Measurements from ENCODE around the gene SATB2. TPM values are rescaled to one million over a fixed set of nuclear protein-coding genes. Genes with fewer than 3 reads are reported as not detected.

SATB2 gene
- total RNA-seq, 1 donor from 2014 or later = not detected

DNA sequence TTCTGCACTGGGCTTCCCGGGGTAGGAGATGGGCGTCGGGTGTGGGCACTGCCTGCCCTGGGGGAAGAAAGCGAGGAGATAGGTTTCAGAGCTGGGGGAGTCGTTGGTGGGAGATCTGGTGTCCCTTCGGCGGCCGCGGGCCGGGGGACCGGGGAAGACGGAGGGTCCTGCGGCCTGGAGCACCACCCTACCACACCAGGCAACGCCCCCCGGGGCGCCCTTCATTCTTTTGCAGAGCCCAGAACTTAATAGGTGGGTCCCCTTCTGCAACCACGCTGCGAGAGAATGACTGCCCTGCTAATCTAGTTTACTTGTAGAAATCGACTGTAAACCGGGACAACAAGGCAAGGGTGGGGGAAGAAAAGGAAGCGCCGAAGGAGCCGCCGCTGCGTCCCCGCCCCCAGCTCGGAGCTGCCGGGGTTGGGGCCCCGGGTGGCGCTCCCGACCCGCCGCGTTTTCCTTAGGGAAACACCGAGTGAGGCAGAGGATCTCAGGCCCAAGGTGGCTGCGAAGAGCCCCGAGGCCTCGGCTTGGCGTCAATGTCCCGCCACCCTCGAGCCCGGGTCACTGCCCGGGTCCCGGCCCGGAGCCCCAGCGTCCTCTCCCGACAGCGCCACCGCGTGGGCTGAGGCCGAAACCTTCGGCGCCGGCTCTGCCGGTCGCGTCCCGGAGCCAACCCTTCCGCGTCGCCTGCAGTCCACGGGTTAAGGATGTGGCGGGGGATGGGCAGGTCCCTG lies 5.4 kb upstream of the SATB2 start:
- peak overlapping the region; percentile 11 for H3K4me3 Mint-ChIP-seq
- H3K4me1 Mint-ChIP-seq (ENCODE audit: low read depth) = peaks cover 13% of the 10 kb centered on the region
- H3K27ac Mint-ChIP-seq = peak overlapping the region; percentile 58
- H3K9me3 Mint-ChIP-seq = peaks cover 4% of the 10 kb centered on the region
- H3K27me3 Mint-ChIP-seq (ENCODE audit: insufficient read depth) = peaks cover 67% of the 10 kb centered on the region
- DNase-seq (ENCODE audit: low spot score) = no peak
- peaks cover 4% of the 10 kb centered on the region for H3K36me3 Mint-ChIP-seq (ENCODE audit: low read depth)
- intact Hi-C loops (cut with micrococcal nuclease) = no loop called here

- Mint-ChIP-seq H3K27ac (peak overlapping the region; percentile 58), H3K4me3 (no peak overlapping the region), H3K9me3 (peaks cover 4% of the 10 kb centered on the region), H3K4me1 (ENCODE audit: low read depth) (peaks cover 13% of the 10 kb centered on the region), H3K27me3 (ENCODE audit: insufficient read depth) (peaks cover 61% of the 10 kb centered on the region), H3K36me3 (ENCODE audit: low read depth) (peaks cover 4% of the 10 kb centered on the region)
- intact Hi-C loops (cut with micrococcal nuclease) = no loop called here
- no peak for DNase-seq (ENCODE audit: low spot score)
These were observed 4.7 kb upstream of the SATB2 start for GRCh38 chr2:199462347-199462955.

DNA sequence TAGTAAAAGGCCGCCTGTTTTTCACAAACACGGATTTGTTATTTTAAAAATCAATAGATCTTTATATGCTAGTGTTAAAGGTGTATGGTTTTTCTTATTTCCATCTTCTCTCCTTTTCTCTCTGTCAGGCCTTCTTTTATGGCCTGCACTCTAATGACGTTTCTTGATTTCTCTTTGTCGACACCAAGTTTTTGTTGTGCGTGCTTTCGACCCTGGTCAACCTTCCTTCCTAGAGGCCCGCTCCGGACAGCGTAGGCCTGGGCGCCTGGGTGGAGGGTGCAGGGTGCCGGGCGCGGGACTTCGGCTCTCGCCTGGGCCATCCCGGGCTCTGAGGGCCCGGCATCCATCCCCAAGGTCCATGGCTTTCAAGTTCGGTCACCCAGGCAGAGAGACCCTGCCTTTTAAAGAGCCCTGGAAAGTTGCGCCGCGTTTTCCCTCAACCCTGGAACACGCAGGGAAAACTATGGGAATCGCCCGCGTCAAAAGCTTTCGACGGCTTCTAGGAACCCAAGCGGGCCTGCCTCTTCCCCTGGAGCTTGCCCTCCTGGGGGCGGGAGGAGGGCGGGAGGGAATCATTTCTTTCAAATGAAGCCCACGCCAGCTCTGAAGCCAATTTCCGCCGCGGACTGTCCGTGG lies 4.1 kb upstream of the SATB2 start:
- no peak for DNase-seq (ENCODE audit: low spot score)
- H3K4me1 Mint-ChIP-seq (ENCODE audit: low read depth) = peaks cover 13% of the 10 kb centered on the region
- no peak overlapping the region for H3K4me3 Mint-ChIP-seq
- peaks cover 59% of the 10 kb centered on the region for H3K27me3 Mint-ChIP-seq (ENCODE audit: insufficient read depth)
- peaks cover 4% of the 10 kb centered on the region for H3K36me3 Mint-ChIP-seq (ENCODE audit: low read depth)
- peak overlapping the region; percentile 42 for H3K27ac Mint-ChIP-seq
- intact Hi-C loops (cut with micrococcal nuclease) = loop anchor here (1.0 kb wide), 1 partner anchor 7 kb away; no protein-coding TSS in a partner anchor
- peaks cover 4% of the 10 kb centered on the region for H3K9me3 Mint-ChIP-seq

DNA sequence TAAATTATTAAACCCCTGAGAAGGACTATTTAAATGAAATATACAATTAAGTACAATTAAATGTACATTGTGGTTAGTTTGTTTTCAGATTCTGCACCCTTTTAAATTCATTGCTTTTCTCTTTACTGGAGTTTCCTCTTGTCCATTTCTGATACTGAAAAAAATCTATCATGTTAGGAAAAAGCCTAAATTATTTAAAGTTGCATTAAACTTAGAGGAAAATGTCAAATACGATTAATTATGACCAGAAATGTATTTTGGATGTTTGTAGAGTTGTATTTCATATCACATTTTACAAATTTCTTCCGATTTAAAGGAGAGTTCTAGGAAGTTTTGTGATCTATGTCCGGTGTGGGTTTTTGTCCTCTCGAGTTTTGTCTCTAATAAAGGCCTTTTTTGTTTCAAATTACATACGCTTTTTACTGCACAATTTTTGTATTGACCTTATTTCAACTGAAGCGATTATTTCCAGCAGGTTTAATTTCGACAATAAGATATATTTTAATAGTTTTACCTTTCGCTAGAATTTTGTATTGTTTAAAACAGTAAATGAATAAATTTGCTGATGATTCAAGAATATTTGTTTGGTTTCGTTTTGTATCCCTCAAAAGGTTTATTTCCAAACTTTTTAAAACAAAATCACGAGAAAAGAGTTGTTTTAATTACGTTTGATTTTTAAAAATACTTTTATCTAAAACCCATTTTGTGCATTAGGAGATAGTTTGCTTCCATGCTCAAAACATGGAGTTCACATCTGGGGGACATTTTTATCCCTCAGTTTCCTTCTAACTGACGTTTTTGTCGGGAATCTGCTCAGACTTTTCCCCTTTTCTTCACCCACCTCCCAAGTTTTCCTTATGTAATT lies 3.3 kb upstream of the SATB2 start:
- peaks cover 4% of the 10 kb centered on the region for H3K36me3 Mint-ChIP-seq (ENCODE audit: low read depth)
- intact Hi-C loops (cut with micrococcal nuclease) = loop anchor here (1.0 kb wide), 1 partner anchor 8 kb away; no protein-coding TSS in a partner anchor
- H3K9me3 Mint-ChIP-seq = peaks cover 4% of the 10 kb centered on the region
- peak overlapping the region; percentile 42 for H3K27ac Mint-ChIP-seq
- peaks cover 57% of the 10 kb centered on the region for H3K27me3 Mint-ChIP-seq (ENCODE audit: insufficient read depth)
- DNase-seq (ENCODE audit: low spot score) = no peak
- H3K4me3 Mint-ChIP-seq = no peak overlapping the region
- H3K4me1 Mint-ChIP-seq (ENCODE audit: low read depth) = peaks cover 13% of the 10 kb centered on the region

DNA sequence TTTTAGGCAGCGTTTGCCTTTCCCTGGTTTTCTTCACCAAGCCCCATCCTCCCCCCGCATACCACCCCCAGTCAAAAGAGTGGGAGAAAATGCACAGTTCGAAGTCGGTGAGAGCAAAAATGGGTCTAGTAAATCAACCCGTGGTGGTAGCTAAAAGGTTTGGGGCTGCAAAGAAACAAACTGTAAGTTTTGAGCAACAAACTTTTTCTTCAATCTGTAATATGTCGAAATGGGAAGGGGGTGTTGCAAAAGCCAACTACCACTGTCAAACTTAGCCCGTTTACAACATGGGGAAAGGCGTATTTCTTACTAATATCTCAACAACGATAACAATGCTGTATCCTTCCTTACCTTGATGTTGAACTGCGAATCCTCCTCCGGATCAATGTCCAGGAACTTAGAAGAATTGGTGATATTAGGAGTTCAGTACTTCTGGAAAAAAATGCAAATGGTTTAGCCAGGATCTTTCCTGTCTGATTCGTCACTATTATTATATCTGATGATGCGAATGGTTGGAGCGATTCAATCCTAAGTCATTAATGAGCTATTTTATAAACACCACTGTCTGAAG lies 2.4 kb upstream of the SATB2 start:
- H3K27me3 Mint-ChIP-seq (ENCODE audit: insufficient read depth) = peaks cover 53% of the 10 kb centered on the region
- peaks cover 4% of the 10 kb centered on the region for H3K9me3 Mint-ChIP-seq
- DNase-seq (ENCODE audit: low spot score) = no peak

GRCh38 chr2:199459286-199460100 lies 1.8 kb upstream of the SATB2 start:
- intact Hi-C loops (cut with micrococcal nuclease) = no loop called here
- Mint-ChIP-seq H3K27me3 (ENCODE audit: insufficient read depth) (peaks cover 50% of the 10 kb centered on the region), H3K36me3 (ENCODE audit: low read depth) (peaks cover 4% of the 10 kb centered on the region), H3K4me3 (peak overlapping the region; percentile 89), H3K9me3 (peaks cover 4% of the 10 kb centered on the region), H3K4me1 (ENCODE audit: low read depth) (peaks cover 19% of the 10 kb centered on the region), H3K27ac (peak overlapping the region; percentile 84)
- DNase-seq (ENCODE audit: low spot score) = no peak

More for the DNA sequence above, 2.4 kb upstream of the SATB2 start:
- Mint-ChIP-seq H3K36me3 (ENCODE audit: low read depth) (peaks cover 4% of the 10 kb centered on the region), H3K4me3 (peak overlapping the region; percentile 89), H3K27ac (peak overlapping the region; percentile 84), H3K4me1 (ENCODE audit: low read depth) (peaks cover 17% of the 10 kb centered on the region)
- intact Hi-C loops (cut with micrococcal nuclease) = no loop called here

- no peak for DNase-seq (ENCODE audit: low spot score)
These were observed 1.1 kb upstream of the SATB2 start for GRCh38 chr2:199458806-199459285.

DNA sequence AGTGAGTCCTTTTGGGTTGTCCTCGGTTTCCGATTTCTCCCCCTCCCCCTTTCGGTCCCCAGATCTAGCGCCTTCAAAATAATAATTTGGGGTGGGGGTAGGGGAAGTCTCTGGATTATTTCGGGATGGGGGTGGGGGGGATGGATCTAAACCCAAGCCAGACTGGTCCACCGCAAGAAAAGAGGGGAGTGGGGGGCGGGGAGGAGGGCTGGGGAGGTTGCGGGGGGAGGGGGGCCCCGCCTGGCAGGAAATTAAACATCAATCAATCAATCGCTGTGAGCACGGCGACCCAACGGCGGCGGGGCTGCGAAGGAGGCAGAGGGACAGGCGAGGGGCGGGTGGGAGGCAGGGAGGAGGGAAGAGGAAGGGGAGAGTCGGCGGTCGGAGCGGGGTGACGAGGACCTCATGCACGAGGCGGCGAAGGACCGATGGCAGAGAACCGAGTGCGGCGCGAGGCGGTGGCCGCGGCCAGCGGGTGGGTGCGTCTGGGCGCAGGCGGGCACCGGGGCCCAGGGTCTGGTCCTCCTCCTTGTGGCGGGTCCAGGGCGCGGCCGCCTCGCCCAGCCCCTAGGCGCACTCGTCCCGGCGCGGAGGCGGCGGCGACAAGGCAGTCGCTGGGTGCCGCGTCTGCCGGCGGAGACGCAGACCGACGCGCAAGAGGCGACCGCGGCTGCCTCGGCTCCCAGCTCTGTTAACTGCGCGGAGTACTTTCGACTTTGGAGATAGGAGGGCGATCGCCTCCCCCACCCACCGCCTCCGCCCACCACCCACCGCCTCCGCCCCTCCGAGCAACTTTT lies 468 bp upstream of the SATB2 start:
- Mint-ChIP-seq H3K27ac (no peak overlapping the region), H3K9me3 (peaks cover 4% of the 10 kb centered on the region), H3K4me1 (ENCODE audit: low read depth) (peaks cover 19% of the 10 kb centered on the region), H3K36me3 (ENCODE audit: low read depth) (peaks cover 4% of the 10 kb centered on the region), H3K27me3 (ENCODE audit: insufficient read depth) (peaks cover 55% of the 10 kb centered on the region), H3K4me3 (peak overlapping the region; percentile 37)
- intact Hi-C loops (cut with micrococcal nuclease) = no loop called here
- DNase-seq (ENCODE audit: low spot score) = no peak

More at GRCh38 chr2:199458806-199459285, 1.1 kb upstream of the SATB2 start:
- Mint-ChIP-seq H3K9me3 (peaks cover 4% of the 10 kb centered on the region), H3K36me3 (ENCODE audit: low read depth) (peaks cover 4% of the 10 kb centered on the region), H3K4me1 (ENCODE audit: low read depth) (peaks cover 19% of the 10 kb centered on the region), H3K27ac (no peak overlapping the region), H3K4me3 (no peak overlapping the region), H3K27me3 (ENCODE audit: insufficient read depth) (peaks cover 57% of the 10 kb centered on the region)
- intact Hi-C loops (cut with micrococcal nuclease) = no loop called here

- DNase-seq (ENCODE audit: low spot score) = no peak
- intact Hi-C loops (cut with micrococcal nuclease) = loop anchor here (1.0 kb wide), 2 partner anchors 9 to 13 kb away; no protein-coding TSS in a partner anchor
- Mint-ChIP-seq H3K36me3 (ENCODE audit: low read depth) (peaks cover 4% of the 10 kb centered on the region), H3K4me1 (ENCODE audit: low read depth) (peaks cover 19% of the 10 kb centered on the region), H3K27me3 (ENCODE audit: insufficient read depth) (peaks cover 54% of the 10 kb centered on the region), H3K4me3 (peak overlapping the region; percentile 37), H3K27ac (peak overlapping the region; percentile 40), H3K9me3 (peaks cover 4% of the 10 kb centered on the region)
These were observed 1.2 kb downstream of the SATB2 start for GRCh38 chr2:199456383-199457146.

DNA sequence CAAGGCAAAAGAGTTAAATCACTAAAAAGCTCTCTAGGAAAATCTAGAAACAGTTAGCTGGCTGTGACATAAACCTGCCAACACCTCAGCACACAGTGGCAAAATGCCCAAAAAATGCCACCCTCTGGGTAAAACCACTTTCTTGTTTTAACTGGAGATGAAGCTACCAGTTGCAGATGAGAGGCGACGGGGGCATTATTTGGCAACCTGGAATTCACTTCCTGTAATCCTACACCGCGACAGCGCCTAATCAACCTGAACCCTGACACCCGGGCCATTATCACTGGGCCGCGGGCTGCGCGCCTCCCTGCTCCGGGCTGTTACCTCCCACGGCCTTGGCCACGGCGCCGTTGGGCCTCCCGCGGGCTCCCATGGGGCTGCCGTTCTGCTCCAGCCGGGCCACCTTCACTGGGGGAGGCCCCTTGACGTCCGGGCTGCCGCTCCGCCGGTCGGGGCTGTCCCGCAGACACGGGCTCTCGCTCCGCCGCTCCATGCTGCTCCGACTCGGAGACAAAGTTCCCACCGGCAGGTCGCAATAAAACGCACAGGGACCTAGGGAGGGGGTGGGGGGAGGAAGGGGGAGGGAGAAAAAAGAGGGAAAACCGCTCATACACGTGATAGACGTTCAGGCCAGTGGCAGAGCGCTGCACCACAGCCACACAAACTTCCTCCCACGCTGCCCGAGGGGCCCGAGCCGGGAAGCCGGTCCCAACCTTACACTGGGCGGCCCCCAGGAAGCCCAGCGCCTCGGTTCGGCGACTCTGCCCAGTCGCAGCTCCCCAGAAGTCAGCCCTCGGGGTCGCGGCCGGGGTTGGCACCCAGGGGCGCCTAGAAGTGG lies 2.0 kb downstream of the SATB2 start:
- Mint-ChIP-seq H3K4me3 (no peak overlapping the region), H3K27ac (no peak overlapping the region), H3K9me3 (peaks cover 4% of the 10 kb centered on the region), H3K4me1 (ENCODE audit: low read depth) (peaks cover 19% of the 10 kb centered on the region), H3K27me3 (ENCODE audit: insufficient read depth) (peaks cover 53% of the 10 kb centered on the region), H3K36me3 (ENCODE audit: low read depth) (peaks cover 4% of the 10 kb centered on the region)
- intact Hi-C loops (cut with micrococcal nuclease) = no loop called here
- no peak for DNase-seq (ENCODE audit: low spot score)

All from activated T-helper 1 cell treated with anti-CD3 and anti-CD28 coated beads, Interleukin-12 subunit alpha, Interleukin-12 subunit beta, Interleukin-2, Interleukin-4 antibody, amounts not matched to agents 30 ng/mL and 10 ng/mL and 1 ng/mL, durations not matched to agents 14 hours and 24 hours and 36 hours (primary cell).